IMR-90 (cell line): Measurements from ENCODE around the gene MMAB. TPM values are rescaled to one million over a fixed set of nuclear protein-coding genes. Genes with fewer than 3 reads are reported as not detected.

Experiments
- ATAC-seq: fragments of 200-7000 bp; cut with Tn5 transposase; 2 replicates; pipeline ENCODE4 v1.9.1; 2020; ENCODE audit warnings: low read depth, mild to moderate bottlenecking, moderate library complexity
- BruUV-seq: library from RNA; stranded (reverse); fragments of 400-500 nt; replicated peaks from 2 replicates; lab custom pipeline; 2021; lab: Mats Ljungman, UMichigan
- CTCF ChIA-PET: fragments of 300-600 bp; formaldehyde crosslinking; extraction: SDS; loops from one replicate; lab custom pipeline; 2021; ENCODE audit warnings: antibody characterized with exemption; lab: Yijun Ruan, JAX
- POLR2A ChIA-PET: fragments of 300-600 bp; sonication (Branson Sonifier 250); formaldehyde crosslinking; loops from one replicate; lab custom pipeline; 2022; ENCODE audit warnings: antibody characterized with exemption; ENCODE audit not compliant: unreplicated experiment; lab: Charles Lee
- DNase-seq: peaks from one replicate; pipeline ENCODE4 v3.0.0; 2013
- H2AFZ ChIP-seq: replicated peaks from 2 replicates; pipeline ENCODE3; 2013; ENCODE audit warnings: low read length, mild to moderate bottlenecking; ENCODE audit not compliant: poor library complexity
- H2AK5ac ChIP-seq: 2 replicates; pipeline ENCODE4 v1.6.1; 2013; ENCODE audit warnings: low read depth, low read length, inconsistent platforms
- H2AK9ac ChIP-seq: replicated peaks from 2 replicates; pipeline ENCODE3; 2013; ENCODE audit warnings: mild to moderate bottlenecking, low read depth, low read length, moderate library complexity; ENCODE audit not compliant: poor library complexity
- H2BK120ac ChIP-seq: 2 replicates; pipeline ENCODE4 v1.6.1; 2013; ENCODE audit warnings: low read depth, low read length, inconsistent platforms
- H2BK15ac ChIP-seq: 3 replicates; pipeline ENCODE4 v1.6.1; 2013; ENCODE audit warnings: low read depth, low read length, inconsistent platforms
- H2BK20ac ChIP-seq: 2 replicates; pipeline ENCODE4 v1.6.1; 2013; ENCODE audit warnings: low read depth, mild to moderate bottlenecking, inconsistent platforms, low read length, moderate library complexity
- H2BK5ac ChIP-seq: 2 replicates; pipeline ENCODE4 v1.6.1; 2013; ENCODE audit warnings: mild to moderate bottlenecking, low read depth, low read length, inconsistent platforms; ENCODE audit not compliant: poor library complexity, severe bottlenecking
- H3K14ac ChIP-seq: replicated peaks from 2 replicates; pipeline ENCODE4 v1.6.1; 2013; ENCODE audit warnings: low read depth, low read length, inconsistent platforms
- H3K18ac ChIP-seq: 2 replicates; pipeline ENCODE4 v1.6.1; 2013; ENCODE audit warnings: low read depth, low read length, control low read depth
- H3K23ac ChIP-seq: 2 replicates; pipeline ENCODE4 v1.6.1; 2013; ENCODE audit warnings: low read depth, low read length, inconsistent platforms
- H3K27ac ChIP-seq: 2 replicates; pipeline ENCODE4 v1.5.1; 2013; ENCODE audit warnings: mild to moderate bottlenecking, control low read depth, low read length; ENCODE audit not compliant: insufficient read depth
- H3K27me3 ChIP-seq: 2 replicates; pipeline ENCODE4 v1.6.1; 2013; ENCODE audit warnings: low read length; ENCODE audit not compliant: control insufficient read depth, insufficient read depth
- H3K36me3 ChIP-seq: 2 replicates; pipeline ENCODE4 v1.6.1; 2013; ENCODE audit warnings: low read length, mixed read lengths; ENCODE audit not compliant: control insufficient read depth, insufficient read depth
- H3K4ac ChIP-seq: 2 replicates; pipeline ENCODE4 v1.6.1; 2013; ENCODE audit warnings: low read depth, low read length, inconsistent platforms
- H3K4me1 ChIP-seq: 2 replicates; pipeline ENCODE4 v1.6.1; 2013; ENCODE audit warnings: low read length, mixed read lengths; ENCODE audit not compliant: control insufficient read depth, insufficient read depth
- H3K4me2 ChIP-seq: 2 replicates; pipeline ENCODE4 v1.6.1; 2013; ENCODE audit warnings: low read depth, mild to moderate bottlenecking, control low read depth, low read length, moderate library complexity
- H3K4me3 ChIP-seq: 2 replicates; pipeline ENCODE4 v1.5.1; 2013; ENCODE audit warnings: low read depth, mild to moderate bottlenecking, control low read depth, low read length, moderate library complexity; ENCODE audit not compliant: insufficient read depth
- H3K56ac ChIP-seq: 2 replicates; pipeline ENCODE4 v1.6.1; 2013; ENCODE audit warnings: low read length, inconsistent platforms; ENCODE audit not compliant: insufficient read depth; ENCODE audit errors: extremely low read depth
- H3K79me1 ChIP-seq, 2 experiments: 2 replicates each; pipeline ENCODE4 v1.6.1; 2013; ENCODE audit warnings: low read length in 2 of 2, inconsistent platforms in 1 of 2, low read depth in 1 of 2
- H3K9ac ChIP-seq: 2 replicates; pipeline ENCODE4 v1.6.1; 2013; ENCODE audit warnings: low read depth, low read length, control low read depth
- H3K9me1 ChIP-seq: 2 replicates; pipeline ENCODE4 v1.6.1; 2013; ENCODE audit warnings: low read length, inconsistent platforms; ENCODE audit not compliant: insufficient read depth
- H3K9me3 ChIP-seq: 2 replicates; pipeline ENCODE4 v1.6.1; 2013; ENCODE audit warnings: low read length; ENCODE audit not compliant: control insufficient read depth, insufficient read depth
- H4K20me1 ChIP-seq: 2 replicates; pipeline ENCODE4 v1.6.1; 2013; ENCODE audit warnings: low read length, inconsistent platforms; ENCODE audit not compliant: insufficient read depth
- H4K5ac ChIP-seq: 2 replicates; pipeline ENCODE4 v1.6.1; 2013; ENCODE audit warnings: mild to moderate bottlenecking, low read depth, low read length, control low read depth
- H4K8ac ChIP-seq, 2 experiments: 2 replicates each; pipeline ENCODE4 v1.6.1; 2013; ENCODE audit warnings: low read depth in 2 of 2, low read length in 2 of 2, control low read depth in 1 of 2, inconsistent platforms in 1 of 2
- H4K91ac ChIP-seq: 2 replicates; pipeline ENCODE4 v1.6.1; 2013; ENCODE audit warnings: low read depth, low read length, inconsistent platforms; ENCODE audit not compliant: insufficient read depth
- BHLHE40 ChIP-seq: fragments of 150-350 bp; IDR thresholded peaks from 2 replicates; pipeline ENCODE4 v1.6.1; 2016; ENCODE audit warnings: mild to moderate bottlenecking, low read depth, low read length
- MAFK ChIP-seq: IDR thresholded peaks from 2 replicates; pipeline ENCODE4 v1.6.1; 2012; ENCODE audit warnings: low read depth, low read length, improper control_type of control experiment
- NFE2L2 ChIP-seq: fragments of 150-350 bp; IDR thresholded peaks from 2 replicates; pipeline ENCODE4 v1.6.1; 2016; ENCODE audit warnings: low read depth, mild to moderate bottlenecking, low read length
- POLR2A ChIP-seq: IDR thresholded peaks from 2 replicates; pipeline ENCODE4 v1.6.1; 2012; ENCODE audit warnings: mild to moderate bottlenecking, low read depth, low read length
- SMC3 ChIP-seq: fragments of 150-350 bp; IDR thresholded peaks from 2 replicates; pipeline ENCODE4 v1.6.1; 2016; ENCODE audit warnings: low read depth, mild to moderate bottlenecking, antibody characterized with exemption, low read length, moderate library complexity
- USF2 ChIP-seq: fragments of 150-350 bp; IDR thresholded peaks from 2 replicates; pipeline ENCODE4 v1.6.1; 2017; ENCODE audit warnings: mild to moderate bottlenecking, antibody characterized with exemption, low read length, low read depth
- WGBS, 2 experiments: methylation state at CpG; one replicate each; pipeline versions ENCODE4 v1.1.5 to v1.1.7; 2013; ENCODE audit warnings: missing lambda C conversion rate in 2 of 2; ENCODE audit not compliant: insufficient read length in 1 of 2; ENCODE audit errors: extremely low coverage in 2 of 2; 5-methylcytosine and 5-hydroxymethylcytosine counted together
- dilution Hi-C: fragments of 300-500 bp; cut with HindIII; formaldehyde crosslinking; loops from one replicate; pipeline ENCODE4 v1.14.3; 2018; ENCODE audit warnings: low sequenced_read_pairs; ENCODE audit not compliant: unreplicated experiment
- in situ Hi-C: fragments of 300-500 bp; cut with MboI; formaldehyde crosslinking; loops from 3 replicates; pipeline ENCODE4 v1.14.3; 2019; ENCODE audit warnings: low sequenced_read_pairs, inconsistent platforms, mixed read lengths
- intact Hi-C: fragments of 100-400 bp; cut with micrococcal nuclease; formaldehyde crosslinking; loops from 2 replicates; pipeline ENCODE4 v1.10.0; 2022
- polyA plus RNA-seq, 3 experiments: library from polyadenylated mRNA; depleted of rRNA; stranded (reverse); fragments of >200 nt; gene quantifications; 2 replicates each; pipeline ENCODE4 v1.2.3, GENCODE V29; 2012; ENCODE audit warnings: low replicate concordance in 1 of 3
- total RNA-seq: library from RNA; depleted of rRNA; stranded (reverse); fragments of >200 nt; gene quantifications from 2 replicates; pipeline ENCODE4 v1.2.3, GENCODE V29; 2012

The MMAB gene
- total and polyA plus RNA-seq, 2 of the 4 experiments (the other 2 are of a cell fraction), result 16.5 to 16.9 TPM

GRCh38 chr12:109537136-109537535 is 36.2 kb downstream of the MMAB start (continued):
- no peak for TF ChIP-seq USF2
- no peak for TF ChIP-seq POLR2A
- TF ChIP-seq BHLHE40, result no peak

- Histone ChIP-seq H3K9ac (no peak overlapping the region), H2AK5ac (no peak overlapping the region), H3K9me1 (peaks cover 8% of the 10 kb centered on the region), H3K27me3 (no peaks in the 10 kb centered on the region), H3K4ac (no peak overlapping the region), H3K4me1 (peaks cover 9% of the 10 kb centered on the region), H3K4me3 (no peak overlapping the region), H3K56ac (no peak overlapping the region), H4K91ac (no peak overlapping the region), H3K14ac (no peak overlapping the region), H4K20me1 (no peaks in the 10 kb centered on the region), H3K23ac (no peak overlapping the region), H3K9me3 (no peaks in the 10 kb centered on the region), H2BK15ac (no peak overlapping the region), H3K27ac (no peak overlapping the region), H2AFZ (no peak overlapping the region), H3K18ac (no peak overlapping the region), H4K8ac (no peak overlapping the region), H2BK120ac (no peak overlapping the region), H3K79me1 (peaks cover 0 to 4% of the 10 kb centered on the region in 2 experiments; a peak in 3 of 4 replicates), H2AK9ac (no peak overlapping the region), H3K36me3 (peaks cover 36% of the 10 kb centered on the region), H3K4me2 (no peak overlapping the region), H4K5ac (no peak overlapping the region), H2BK20ac (no peak overlapping the region), H2BK5ac (no peak overlapping the region)
- ATAC-seq, result no peak
- no peak for TF ChIP-seq SMC3
- no peak for TF ChIP-seq USF2
- TF ChIP-seq NFE2L2, result no peak
- TF ChIP-seq MAFK, result no peak
- ChIA-PET POLR2A (no interaction called here), CTCF (no interaction called here)
- intact Hi-C loops (no loop called here), in situ Hi-C loops (no loop called here), dilution Hi-C loops (no loop called here)
- DNase-seq, result no peak
- no TSS peak for BruUV-seq
- 60% methylated on average over 1 of the region's 5 CpGs; no CpG with 5 or more reads in 1 of the 2 experiments for whole genome bisulfite sequencing, 2 experiments
Measured at GRCh38 chr12:109535863-109536250, 37.4 kb downstream of the MMAB start.
